HG03025 (cell line): ENCODE data around the gene TGM1.
A peak's percentile ranks its signal among the peaks of the same experiment; 100 is the strongest.
"Not testable (repeated sequence)": the region's sequence is repeated elsewhere in the genome, so short reads cannot be mapped to it uniquely, and the experiment has no call there.

Source experiments
- ATAC-seq: cut with Tn5 transposase; IDR thresholded peaks from one replicate; pipeline ENCODE4 v1.9.1; 2021; ENCODE audit warnings: mild to moderate bottlenecking, moderate library complexity; ENCODE audit not compliant: unreplicated experiment, low FRiP score

Gene TGM1

DNA sequence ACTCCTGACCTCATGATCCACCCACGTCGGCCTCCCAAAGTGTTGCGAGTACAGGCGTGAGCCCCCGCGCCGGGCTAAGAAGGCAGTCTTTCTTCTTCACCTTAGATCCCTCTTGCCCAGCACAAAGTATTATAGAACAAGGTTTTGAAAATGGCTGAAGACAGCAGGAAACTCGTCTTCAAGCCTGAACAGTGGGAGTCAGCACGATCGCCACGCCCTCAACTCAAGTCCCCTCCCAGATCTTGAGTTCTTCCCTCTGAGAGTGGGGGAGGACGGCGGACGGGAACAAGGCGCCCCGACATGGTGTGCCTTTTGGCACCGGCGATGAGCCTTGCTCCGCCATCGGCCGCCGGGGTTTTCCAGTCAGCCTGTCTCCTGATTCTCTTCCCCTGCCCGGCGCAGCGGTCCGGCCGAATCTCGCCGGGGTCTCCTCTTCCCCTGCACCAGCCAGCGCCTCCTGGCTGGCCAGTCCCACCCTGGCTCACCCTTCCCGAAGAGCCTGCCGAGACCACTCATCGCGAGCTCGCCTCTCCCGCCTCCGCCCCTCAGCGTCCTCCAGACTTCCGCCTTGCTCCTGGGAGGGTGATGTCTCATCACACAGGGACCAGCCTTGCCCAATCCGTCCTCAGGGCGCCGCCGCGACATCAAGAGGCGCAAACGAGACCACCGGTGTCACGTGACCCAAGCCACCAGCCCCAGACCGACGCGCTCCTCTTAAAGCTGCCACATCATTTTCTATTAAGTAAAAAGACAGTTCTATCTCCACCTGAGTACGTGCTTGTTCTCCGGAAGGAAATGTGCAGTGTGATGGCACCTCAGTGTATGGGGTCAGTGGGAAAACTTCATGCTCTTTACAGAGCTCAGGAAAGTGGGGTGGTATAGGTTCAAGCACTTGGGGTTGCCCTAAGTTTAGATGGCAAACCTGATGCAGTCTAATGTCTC lies 49.8 kb downstream of the TGM1 start, which contains the start of gene CHMP4A:
Gene CHMP4A (minus strand): TSS at position 565 of the 942 bp plus-strand sequence. CDS start 49 bp downstream, at position 516.
- peak; percentile 78 for ATAC-seq

DNA sequence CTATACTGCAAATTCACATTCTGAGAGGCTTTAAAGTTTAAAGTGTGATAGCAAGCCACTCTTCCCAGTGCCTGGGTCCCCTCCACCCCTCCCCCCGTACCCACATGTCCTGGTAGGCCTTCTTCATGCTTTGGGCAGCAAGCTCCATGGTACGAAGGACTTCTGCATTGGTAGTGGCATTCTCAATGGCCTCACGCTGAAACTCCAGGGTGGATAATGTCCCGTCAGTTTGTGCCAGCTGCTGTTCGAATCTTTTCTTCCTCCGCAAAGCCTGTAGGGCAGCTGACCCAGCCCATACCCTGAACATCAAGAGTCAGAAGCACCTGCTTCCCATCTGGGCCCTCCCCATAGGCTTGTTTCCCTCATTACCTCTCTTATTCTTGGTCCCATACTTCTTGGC lies 51.7 kb downstream of the TGM1 start:
- no peak for ATAC-seq

DNA sequence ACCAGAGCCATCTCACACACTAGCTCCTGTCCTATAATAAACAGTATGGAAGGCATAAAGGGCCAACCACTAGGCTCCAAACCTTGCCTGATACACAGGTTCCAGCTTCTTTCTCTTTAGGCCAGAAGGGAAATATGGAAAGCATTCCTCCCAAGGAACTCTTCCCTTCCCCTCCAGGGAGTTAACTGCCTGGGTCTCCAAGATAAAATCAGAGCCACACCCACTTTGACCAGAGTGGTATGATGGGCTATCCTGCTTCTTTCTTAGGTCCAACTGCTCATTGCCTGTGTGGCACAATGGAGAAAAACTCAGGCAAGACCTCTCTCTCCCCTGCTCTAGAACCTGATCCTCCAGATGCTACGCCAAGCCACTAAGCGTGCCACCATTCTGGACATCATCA lies 55.4 kb downstream of the TGM1 start:
- ATAC-seq: no peak

DNA sequence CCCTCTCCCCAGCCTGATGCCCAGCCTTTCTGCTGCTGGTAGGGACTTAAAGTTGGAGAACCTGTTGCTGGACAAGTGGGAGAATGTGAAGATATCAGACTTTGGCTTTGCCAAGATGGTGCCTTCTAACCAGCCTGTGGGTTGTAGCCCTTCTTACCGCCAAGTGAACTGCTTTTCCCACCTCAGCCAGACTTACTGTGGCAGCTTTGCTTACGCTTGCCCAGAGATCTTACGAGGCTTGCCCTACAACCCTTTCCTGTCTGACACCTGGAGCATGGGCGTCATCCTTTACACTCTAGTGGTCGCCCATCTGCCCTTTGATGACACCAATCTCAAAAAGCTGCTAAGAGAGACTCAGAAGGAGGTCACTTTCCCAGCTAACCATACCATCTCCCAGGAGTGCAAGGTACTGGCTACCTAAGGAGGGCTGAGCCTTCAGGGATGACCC lies 55.8 kb downstream of the TGM1 start:
- no peak for ATAC-seq

DNA sequence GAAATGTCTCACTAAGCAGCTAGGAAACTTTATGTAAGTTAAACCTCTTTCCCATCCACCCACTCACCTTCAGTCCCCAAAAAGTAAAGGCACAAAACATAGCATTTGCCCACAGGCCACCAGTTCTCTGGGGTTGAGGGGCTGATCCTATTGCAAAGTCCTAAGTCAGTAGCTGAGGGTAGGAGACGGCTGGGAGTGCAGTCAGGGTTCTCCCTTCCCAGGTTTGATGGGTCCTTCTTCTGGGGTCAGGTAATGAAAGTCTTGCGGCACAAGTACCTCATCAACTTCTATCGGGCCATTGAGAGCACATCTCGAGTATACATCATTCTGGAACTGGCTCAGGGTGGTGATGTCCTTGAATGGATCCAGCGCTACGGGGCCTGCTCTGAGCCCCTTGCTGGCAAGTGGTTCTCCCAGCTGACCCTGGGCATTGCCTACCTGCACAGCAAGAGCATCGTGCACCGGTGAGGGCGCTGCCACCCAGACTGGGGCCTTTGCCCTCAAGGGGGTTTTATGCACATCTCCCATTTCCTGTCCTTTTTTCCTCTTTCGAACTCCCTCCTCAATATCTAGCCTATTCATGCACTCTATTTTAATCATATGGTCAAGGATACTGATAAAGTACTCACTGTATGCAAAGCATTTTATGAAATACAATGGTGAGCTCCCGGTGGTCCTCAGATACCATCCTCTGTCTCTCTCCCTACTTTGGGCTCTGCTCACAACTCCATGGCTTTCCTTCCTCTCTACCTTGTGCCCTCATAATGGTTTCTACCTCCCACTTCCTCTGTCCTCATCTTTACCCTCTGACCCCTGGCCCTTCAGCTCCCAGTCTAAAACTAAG lies 56.5 kb downstream of the TGM1 start:
- ATAC-seq: no peak

DNA sequence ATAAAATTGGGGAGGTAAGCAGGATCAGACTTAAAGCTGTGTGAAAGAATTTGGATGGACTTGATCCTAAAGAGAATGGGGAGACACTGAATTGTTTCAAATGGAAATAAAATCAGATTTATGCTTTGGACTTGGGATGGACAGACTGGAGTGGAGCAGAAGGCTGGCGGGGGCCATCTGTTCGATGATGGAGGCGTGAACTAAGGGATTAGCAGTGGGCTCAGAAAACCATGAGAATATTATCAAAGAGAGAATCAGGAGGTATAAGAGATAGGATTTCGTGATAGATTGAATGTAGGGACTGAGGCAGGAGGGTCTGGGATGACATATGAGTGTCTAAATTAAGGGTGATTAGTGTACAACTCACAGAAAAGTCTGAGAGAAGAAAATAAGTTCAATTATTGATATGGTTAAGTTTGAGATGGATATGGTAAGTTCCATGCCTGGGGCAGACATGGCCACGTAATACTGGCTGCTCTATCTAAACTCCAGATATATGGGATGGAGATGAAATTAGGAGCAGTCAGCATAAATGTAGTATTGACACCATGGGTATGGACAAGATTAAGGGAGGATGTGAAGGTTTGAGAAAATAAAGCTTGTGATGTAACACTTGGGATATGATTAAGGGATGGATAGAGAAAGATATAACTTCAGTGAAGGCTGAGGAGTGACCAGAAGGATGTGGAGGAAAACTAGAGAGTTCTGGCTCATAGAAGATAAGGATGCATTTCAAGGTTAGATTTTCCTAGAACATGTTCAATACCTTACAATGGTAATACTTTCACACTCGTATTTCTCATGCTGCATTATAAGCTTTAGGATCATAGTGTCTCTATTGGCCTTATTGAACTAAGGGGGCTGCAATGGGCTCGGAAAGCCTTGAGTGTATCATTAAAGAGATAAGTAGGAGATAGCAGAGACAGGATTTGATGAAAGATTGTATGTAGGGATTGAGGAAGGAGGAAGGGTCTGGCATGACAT lies 58.5 kb downstream of the TGM1 start:
- ATAC-seq: no peak

DNA sequence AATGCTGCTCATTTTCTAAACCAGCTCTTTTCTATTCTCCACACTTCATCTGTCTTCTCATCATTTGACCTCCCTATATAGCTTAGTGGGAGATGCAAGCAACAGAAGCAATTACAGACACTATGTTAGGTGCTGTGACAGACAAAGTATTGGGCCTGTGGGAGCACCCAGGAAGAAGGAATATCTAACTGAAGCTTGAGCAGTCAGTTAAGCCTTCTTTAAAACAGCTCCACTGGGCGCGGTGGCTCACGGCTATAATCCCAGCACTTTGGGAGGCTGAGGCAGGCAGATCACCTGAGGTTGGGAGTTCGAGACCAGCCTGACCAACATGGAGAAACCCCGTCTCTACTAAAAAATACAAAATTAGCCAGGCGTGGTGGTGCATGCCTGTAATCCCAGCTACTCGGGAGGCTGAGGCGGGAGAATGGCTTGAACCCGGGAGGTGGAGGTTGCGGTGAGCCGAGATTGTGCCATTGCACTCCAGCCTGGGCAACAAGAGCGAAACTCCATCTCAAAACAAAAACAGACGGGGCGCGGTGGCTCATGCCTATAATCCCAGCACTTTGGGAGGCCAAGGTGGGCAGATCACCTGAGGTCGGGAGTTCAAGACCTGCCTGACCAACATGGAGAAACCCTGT lies 59.6 kb downstream of the TGM1 start:
- not testable (repeated sequence) for ATAC-seq

DNA sequence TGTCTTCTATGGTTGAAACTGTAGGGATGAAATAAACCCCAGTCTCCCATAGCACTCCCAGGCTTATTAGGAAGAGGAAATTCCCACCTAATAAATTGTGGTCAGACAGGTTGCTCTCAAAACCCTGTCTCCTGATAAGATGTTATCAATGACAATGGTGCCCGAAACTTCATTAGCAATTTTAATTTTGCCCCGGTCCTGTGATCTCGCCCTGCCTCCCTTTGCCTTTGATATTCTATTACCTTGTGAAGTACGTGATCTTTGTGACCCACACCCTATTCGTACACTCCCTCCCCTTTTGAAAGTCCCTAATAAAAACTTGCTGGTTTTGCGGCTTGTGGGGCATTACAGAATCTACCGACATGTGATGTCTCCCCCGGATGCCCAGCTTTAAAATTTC lies 60.4 kb downstream of the TGM1 start:
- ATAC-seq: not testable (repeated sequence)
